ENCODE data around the gene BRICD5. TPM values are rescaled to one million over a fixed set of nuclear protein-coding genes. Genes with fewer than 3 reads are reported as not detected.

The BRICD5 gene
- total RNA-seq, 1 donor from 2014 or later, result 32.0 TPM

DNA sequence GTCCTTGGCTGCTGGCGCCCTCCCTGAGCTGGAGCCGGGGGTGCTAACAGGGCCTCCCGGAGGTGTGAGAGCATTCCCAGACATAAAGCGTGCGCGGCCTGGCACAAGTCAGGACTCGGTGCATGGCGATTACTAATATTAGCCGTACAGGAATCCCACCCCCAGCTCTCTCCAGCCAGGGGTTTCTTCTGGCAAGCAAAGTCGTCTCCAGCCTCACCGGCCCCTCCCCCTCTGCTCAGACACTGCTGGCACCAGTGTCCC, 19.3 kb downstream of the BRICD5 start:
- Mint-ChIP-seq H3K9me3 (no peaks in the 10 kb centered on the region), H3K27me3 (ENCODE audit: low read depth) (peaks cover 4% of the 10 kb centered on the region), H3K4me1 (peaks cover 14% of the 10 kb centered on the region), H3K27ac (ENCODE audit: unreplicated experiment) (no peak overlapping the region), H3K36me3 (ENCODE audit: low read depth) (no peaks in the 10 kb centered on the region), H3K4me3 (peak overlapping the region; percentile 65)
- TF ChIP-seq, protein P1, sequence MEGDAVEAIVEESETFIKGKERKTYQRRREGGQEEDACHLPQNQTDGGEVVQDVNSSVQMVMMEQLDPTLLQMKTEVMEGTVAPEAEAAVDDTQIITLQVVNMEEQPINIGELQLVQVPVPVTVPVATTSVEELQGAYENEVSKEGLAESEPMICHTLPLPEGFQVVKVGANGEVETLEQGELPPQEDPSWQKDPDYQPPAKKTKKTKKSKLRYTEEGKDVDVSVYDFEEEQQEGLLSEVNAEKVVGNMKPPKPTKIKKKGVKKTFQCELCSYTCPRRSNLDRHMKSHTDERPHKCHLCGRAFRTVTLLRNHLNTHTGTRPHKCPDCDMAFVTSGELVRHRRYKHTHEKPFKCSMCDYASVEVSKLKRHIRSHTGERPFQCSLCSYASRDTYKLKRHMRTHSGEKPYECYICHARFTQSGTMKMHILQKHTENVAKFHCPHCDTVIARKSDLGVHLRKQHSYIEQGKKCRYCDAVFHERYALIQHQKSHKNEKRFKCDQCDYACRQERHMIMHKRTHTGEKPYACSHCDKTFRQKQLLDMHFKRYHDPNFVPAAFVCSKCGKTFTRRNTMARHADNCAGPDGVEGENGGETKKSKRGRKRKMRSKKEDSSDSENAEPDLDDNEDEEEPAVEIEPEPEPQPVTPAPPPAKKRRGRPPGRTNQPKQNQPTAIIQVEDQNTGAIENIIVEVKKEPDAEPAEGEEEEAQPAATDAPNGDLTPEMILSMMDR (conservative IDR thresholded peaks at IDR 0.05), result no peak
- DNase-seq (ENCODE audit: low read depth, low spot score), result no peak

GRCh38 chr16:2190659-2191445, 19.8 kb downstream of the BRICD5 start:
- Mint-ChIP-seq H3K4me3 (peak overlapping the region; percentile 15), H3K27me3 (ENCODE audit: low read depth) (peaks cover 4% of the 10 kb centered on the region), H3K27ac (ENCODE audit: unreplicated experiment) (no peak overlapping the region), H3K36me3 (ENCODE audit: low read depth) (no peaks in the 10 kb centered on the region), H3K9me3 (no peaks in the 10 kb centered on the region), H3K4me1 (peaks cover 14% of the 10 kb centered on the region)
- DNase-seq (ENCODE audit: low read depth, low spot score), result no peak
- TF ChIP-seq, protein P1 (conservative IDR thresholded peaks at IDR 0.05), result no peak

DNA sequence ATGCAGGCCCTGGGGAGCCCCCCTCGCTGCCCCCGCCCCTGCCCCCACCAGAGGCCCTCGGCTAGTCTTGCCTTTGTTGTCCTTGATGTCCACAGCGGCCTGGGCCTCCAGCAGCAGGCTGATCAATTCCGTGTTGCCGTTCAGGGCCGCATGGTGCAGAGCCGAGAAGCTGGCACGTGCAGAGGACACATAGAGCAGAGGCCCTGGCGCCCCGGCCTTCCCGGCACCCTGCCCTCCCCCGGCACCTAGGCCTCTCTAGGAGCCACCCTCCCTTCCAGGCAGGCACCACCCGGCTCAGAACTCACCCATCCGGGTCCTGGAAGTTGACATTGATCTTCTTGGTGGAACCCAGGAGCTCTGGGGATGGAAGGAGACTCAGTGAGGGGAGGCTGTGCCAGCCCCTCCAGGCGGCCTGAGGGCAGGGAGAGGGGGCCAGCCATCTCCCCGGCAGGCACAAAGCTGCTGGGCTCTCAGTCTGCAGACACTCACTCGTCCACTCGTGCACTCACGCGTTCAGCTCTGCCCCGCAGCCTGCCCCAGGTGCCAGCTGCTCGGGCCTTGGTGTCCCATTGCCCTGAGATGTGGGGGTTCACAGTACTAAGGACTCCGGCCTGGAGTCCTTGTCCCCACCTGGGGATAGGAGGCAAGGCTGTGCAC, 20.5 kb downstream of the BRICD5 start:
- no peak for DNase-seq (ENCODE audit: low read depth, low spot score)
- Mint-ChIP-seq H3K27ac (ENCODE audit: unreplicated experiment) (no peak overlapping the region), H3K4me1 (peaks cover 14% of the 10 kb centered on the region), H3K27me3 (ENCODE audit: low read depth) (peaks cover 4% of the 10 kb centered on the region), H3K9me3 (no peaks in the 10 kb centered on the region), H3K4me3 (peak overlapping the region; percentile 15), H3K36me3 (ENCODE audit: low read depth) (no peaks in the 10 kb centered on the region)
- TF ChIP-seq, protein P1 (conservative IDR thresholded peaks at IDR 0.05), result no peak

DNA sequence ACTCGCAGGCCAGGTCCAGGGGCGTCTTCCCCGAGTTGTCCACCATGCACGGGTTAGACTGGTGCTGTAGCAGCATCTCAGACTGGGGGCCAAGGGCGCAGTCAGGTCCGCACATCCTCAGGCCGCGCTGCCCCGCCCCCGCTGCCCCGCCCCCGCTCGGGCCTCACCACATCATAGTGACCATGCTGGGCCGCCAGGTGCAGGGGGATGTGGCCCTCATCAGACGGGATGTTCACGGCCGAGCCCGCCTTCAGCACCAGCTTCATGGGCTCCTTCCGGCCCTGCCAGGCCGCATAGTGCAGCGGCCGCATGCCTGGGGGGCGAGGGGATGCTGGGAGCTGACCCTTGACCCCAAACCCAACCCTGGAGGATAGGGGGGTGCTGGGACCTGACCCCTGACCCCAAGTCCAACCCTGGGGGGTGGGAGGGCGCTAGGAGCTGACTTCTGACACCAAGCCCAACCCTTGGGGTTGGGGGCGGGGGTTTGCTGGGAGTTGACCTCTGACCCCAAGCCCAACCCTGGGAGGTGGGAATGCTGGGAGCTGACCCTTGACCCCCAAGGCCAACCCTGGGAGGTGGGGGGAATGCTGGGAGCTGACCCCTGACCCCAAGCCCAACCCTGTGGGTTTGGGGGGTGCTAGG, 21.3 kb downstream of the BRICD5 start:
- DNase-seq (ENCODE audit: low read depth, low spot score), result no peak
- Mint-ChIP-seq H3K9me3 (no peaks in the 10 kb centered on the region), H3K36me3 (ENCODE audit: low read depth) (no peaks in the 10 kb centered on the region), H3K4me3 (no peak overlapping the region), H3K27ac (ENCODE audit: unreplicated experiment) (no peak overlapping the region), H3K27me3 (ENCODE audit: low read depth) (no peaks in the 10 kb centered on the region), H3K4me1 (peaks cover 8% of the 10 kb centered on the region)
- TF ChIP-seq, protein P1 (conservative IDR thresholded peaks at IDR 0.05), result no peak

GRCh38 chr16:2188395-2188794, 22.3 kb downstream of the BRICD5 start:
- no peaks in the 10 kb centered on the region for H3K27me3 Mint-ChIP-seq (ENCODE audit: low read depth)
- H3K9me3 Mint-ChIP-seq, result no peaks in the 10 kb centered on the region
- H3K4me1 Mint-ChIP-seq, result peaks cover 8% of the 10 kb centered on the region
- TF ChIP-seq, protein P1 (conservative IDR thresholded peaks at IDR 0.05), result no peak
- no peak overlapping the region for H3K27ac Mint-ChIP-seq (ENCODE audit: unreplicated experiment)
- no peaks in the 10 kb centered on the region for H3K36me3 Mint-ChIP-seq (ENCODE audit: low read depth)
- H3K4me3 Mint-ChIP-seq, result no peak overlapping the region
- no peak for DNase-seq (ENCODE audit: low read depth, low spot score)

Data from neural crest cell (in vitro differentiated cells).